Panc1 (cell line): ENCODE results near the gene RAD50. TPM values are rescaled to one million over a fixed set of nuclear protein-coding genes. Genes with fewer than 3 reads are reported as not detected.
A peak's percentile ranks its signal among the peaks of the same experiment; 100 is the strongest.

ENCODE experiments used
- ATAC-seq: fragments of 200-7000 bp; cut with Tn5 transposase; 2 replicates; pipeline ENCODE4 v1.9.1; 2020; ENCODE audit warnings: mild to moderate bottlenecking, moderate library complexity
- BruUV-seq: library from RNA; stranded (reverse); fragments of 400-500 nt; replicated peaks from 2 replicates; lab custom pipeline; 2021; lab: Mats Ljungman, UMichigan
- CTCF ChIA-PET: fragments of 300-600 bp; sonication (Branson Sonifier 250); formaldehyde crosslinking; loops from one replicate; lab custom pipeline; 2022; ENCODE audit warnings: antibody characterized with exemption; lab: Charles Lee
- POLR2A ChIA-PET: fragments of 300-600 bp; sonication (Branson Sonifier 250); formaldehyde crosslinking; loops from one replicate; lab custom pipeline; 2022; ENCODE audit warnings: antibody characterized with exemption; lab: Charles Lee
- DNase-seq: peaks from one replicate; pipeline ENCODE4 v3.0.0-alpha.2; 2010; ENCODE audit warnings: low read depth, low spot score
- H3K27ac ChIP-seq: 2 replicates; pipeline ENCODE4 v1.5.1; 2011; ENCODE audit warnings: mild to moderate bottlenecking, low read length, inconsistent platforms
- H3K27me3 ChIP-seq: fragments of 200-500 bp; sonication (Bioruptor generic); 2 replicates; pipeline ENCODE4 v1.6.0; 2014; ENCODE audit warnings: low read length, inconsistent platforms; ENCODE audit not compliant: control insufficient read depth, insufficient read depth
- H3K36me3 ChIP-seq: fragments of 200-500 bp; sonication (Bioruptor generic); 2 replicates; pipeline ENCODE4 v1.5.1; 2014; ENCODE audit warnings: inconsistent platforms, mild to moderate bottlenecking, low read length, moderate library complexity; ENCODE audit not compliant: control insufficient read depth, insufficient read depth
- H3K4me1 ChIP-seq: 2 replicates; pipeline ENCODE4 v1.5.1; 2011; ENCODE audit warnings: inconsistent platforms, mild to moderate bottlenecking, low read length, moderate library complexity; ENCODE audit not compliant: control insufficient read depth, insufficient read depth
- H3K4me3 ChIP-seq, 2 experiments: 2 replicates each; pipeline ENCODE4 v1.5.1; 2011 to 2012; ENCODE audit warnings: low read depth in 2 of 2, low read length in 2 of 2, mild to moderate bottlenecking in 2 of 2, inconsistent platforms in 1 of 2, moderate library complexity in 1 of 2
- H3K9me3 ChIP-seq: fragments of 200-500 bp; sonication (Bioruptor generic); 2 replicates; pipeline ENCODE4 v1.5.1; 2014; ENCODE audit warnings: low read depth, mild to moderate bottlenecking, inconsistent platforms, low read length, moderate library complexity; ENCODE audit not compliant: control insufficient read depth, insufficient read depth
- POLR2AphosphoS5 ChIP-seq: IDR thresholded peaks from 2 replicates; pipeline ENCODE4 v1.6.1; 2012; ENCODE audit warnings: mild to moderate bottlenecking, low read depth, low read length, moderate library complexity
- SIN3A ChIP-seq: IDR thresholded peaks from 2 replicates; pipeline ENCODE4 v1.6.1; 2012; ENCODE audit warnings: low read depth, mild to moderate bottlenecking, low read length, moderate library complexity, borderline replicate concordance; ENCODE audit not compliant: insufficient read depth
- TCF7L2 ChIP-seq: IDR thresholded peaks from 2 replicates; pipeline ENCODE4 v1.6.1; 2011; ENCODE audit warnings: mild to moderate bottlenecking, low read depth, low read length, inconsistent platforms
- in situ Hi-C: cut with HindIII; loops from 2 replicates; pipeline ENCODE4 v1.10.0; 2016; ENCODE audit warnings: low sequenced_read_pairs, low pct_unique_long_range_greater_than_20kb
- intact Hi-C: fragments of 100-400 bp; cut with micrococcal nuclease; formaldehyde crosslinking; loops from one replicate; pipeline ENCODE4 v1.10.0; 2022; ENCODE audit not compliant: unreplicated experiment
- total RNA-seq: library from RNA; stranded (reverse); gene quantifications from one replicate; pipeline ENCODE4 v1.2.1, GENCODE V29; 2021; ENCODE audit not compliant: unreplicated experiment
- TF ChIP-seq, protein P1 (sequence below), 2 experiments: IDR thresholded peaks; 2 replicates each; pipeline ENCODE4 v1.6.1; 2011 to 2012; ENCODE audit warnings: low read depth in 2 of 2, control low read depth in 1 of 2, low read length in 1 of 2, mild to moderate bottlenecking in 1 of 2, moderate library complexity in 1 of 2; ENCODE audit not compliant: insufficient read depth in 1 of 2
- TF ChIP-seq, protein P2 (sequence below): fragments of 450-650 bp; IDR thresholded peaks from 2 replicates; pipeline ENCODE4 v1.5.1; 2017; ENCODE audit warnings: mild to moderate bottlenecking

RAD50 gene
- total RNA-seq, 1 experiment from 2014 or later = 77.6 TPM

DNA sequence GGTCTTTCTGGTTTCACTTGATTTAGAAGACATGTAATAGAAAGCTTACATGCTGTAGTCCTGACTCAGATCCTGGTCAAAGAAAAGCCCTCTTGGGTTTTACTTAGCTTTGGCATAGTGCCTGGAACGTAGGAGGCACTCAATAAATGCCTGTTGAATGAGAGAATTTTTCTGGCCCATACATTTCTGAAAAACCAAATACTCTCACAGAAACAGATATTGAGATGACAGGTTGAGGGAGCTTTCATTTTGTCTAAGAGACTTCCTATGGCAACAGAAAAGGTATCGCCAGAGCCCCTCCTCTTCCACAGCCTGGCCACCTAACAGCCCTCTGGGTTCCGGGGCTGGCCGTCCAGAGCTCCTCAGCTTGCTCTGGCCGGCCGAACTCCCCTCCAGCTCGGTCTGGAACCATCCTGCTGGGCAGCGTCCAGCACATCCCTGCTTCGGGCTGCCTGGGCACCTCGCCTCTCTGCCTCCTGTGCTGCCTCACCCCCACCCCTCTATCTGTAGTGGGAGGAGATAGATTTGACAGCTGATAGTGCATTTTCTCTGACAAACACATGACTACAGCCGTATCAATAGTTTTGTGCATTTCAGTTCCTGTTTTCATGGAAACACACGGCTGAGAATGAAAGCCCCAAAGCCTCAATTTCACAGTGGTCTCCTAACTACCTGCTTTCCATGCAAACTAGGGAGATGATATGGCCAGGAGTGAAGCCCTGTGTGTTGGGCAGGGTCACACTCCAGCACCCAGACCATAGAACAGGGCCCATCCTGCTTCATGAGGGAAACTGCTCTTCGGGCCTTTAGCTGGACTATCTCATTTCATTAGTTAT, 118.1 kb downstream of the RAD50 start:
- POLR2A ChIA-PET = no interaction called here
- Histone ChIP-seq H3K27me3 (no peaks in the 10 kb centered on the region), H3K27ac (0 out of 2 replicates have a peak overlapping the region, but pooled peaks have one; percentile 15), H3K4me1 (peaks cover 22% of the 10 kb centered on the region), H3K9me3 (no peaks in the 10 kb centered on the region), H3K4me3 (peak overlapping the region in 1 of 2 experiments; percentile 25; a peak in 1 of 4 replicates), H3K36me3 (no peaks in the 10 kb centered on the region)
- in situ Hi-C loops = no loop called here
- CTCF ChIA-PET = no interaction called here
- ATAC-seq (peak; percentile 66), DNase-seq (peak; percentile 43)
- TF ChIP-seq POLR2AphosphoS5 (no peak), TCF7L2 (no peak), SIN3A (no peak)
- TF ChIP-seq, protein P1, sequence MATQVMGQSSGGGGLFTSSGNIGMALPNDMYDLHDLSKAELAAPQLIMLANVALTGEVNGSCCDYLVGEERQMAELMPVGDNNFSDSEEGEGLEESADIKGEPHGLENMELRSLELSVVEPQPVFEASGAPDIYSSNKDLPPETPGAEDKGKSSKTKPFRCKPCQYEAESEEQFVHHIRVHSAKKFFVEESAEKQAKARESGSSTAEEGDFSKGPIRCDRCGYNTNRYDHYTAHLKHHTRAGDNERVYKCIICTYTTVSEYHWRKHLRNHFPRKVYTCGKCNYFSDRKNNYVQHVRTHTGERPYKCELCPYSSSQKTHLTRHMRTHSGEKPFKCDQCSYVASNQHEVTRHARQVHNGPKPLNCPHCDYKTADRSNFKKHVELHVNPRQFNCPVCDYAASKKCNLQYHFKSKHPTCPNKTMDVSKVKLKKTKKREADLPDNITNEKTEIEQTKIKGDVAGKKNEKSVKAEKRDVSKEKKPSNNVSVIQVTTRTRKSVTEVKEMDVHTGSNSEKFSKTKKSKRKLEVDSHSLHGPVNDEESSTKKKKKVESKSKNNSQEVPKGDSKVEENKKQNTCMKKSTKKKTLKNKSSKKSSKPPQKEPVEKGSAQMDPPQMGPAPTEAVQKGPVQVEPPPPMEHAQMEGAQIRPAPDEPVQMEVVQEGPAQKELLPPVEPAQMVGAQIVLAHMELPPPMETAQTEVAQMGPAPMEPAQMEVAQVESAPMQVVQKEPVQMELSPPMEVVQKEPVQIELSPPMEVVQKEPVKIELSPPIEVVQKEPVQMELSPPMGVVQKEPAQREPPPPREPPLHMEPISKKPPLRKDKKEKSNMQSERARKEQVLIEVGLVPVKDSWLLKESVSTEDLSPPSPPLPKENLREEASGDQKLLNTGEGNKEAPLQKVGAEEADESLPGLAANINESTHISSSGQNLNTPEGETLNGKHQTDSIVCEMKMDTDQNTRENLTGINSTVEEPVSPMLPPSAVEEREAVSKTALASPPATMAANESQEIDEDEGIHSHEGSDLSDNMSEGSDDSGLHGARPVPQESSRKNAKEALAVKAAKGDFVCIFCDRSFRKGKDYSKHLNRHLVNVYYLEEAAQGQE (IDR thresholded peaks at IDR 0.05; ENCODE audit: insufficient read depth in 1 of 2, low read depth in 2 of 2, low read length in 1 of 2) = no peak
- TF ChIP-seq, protein P2, sequence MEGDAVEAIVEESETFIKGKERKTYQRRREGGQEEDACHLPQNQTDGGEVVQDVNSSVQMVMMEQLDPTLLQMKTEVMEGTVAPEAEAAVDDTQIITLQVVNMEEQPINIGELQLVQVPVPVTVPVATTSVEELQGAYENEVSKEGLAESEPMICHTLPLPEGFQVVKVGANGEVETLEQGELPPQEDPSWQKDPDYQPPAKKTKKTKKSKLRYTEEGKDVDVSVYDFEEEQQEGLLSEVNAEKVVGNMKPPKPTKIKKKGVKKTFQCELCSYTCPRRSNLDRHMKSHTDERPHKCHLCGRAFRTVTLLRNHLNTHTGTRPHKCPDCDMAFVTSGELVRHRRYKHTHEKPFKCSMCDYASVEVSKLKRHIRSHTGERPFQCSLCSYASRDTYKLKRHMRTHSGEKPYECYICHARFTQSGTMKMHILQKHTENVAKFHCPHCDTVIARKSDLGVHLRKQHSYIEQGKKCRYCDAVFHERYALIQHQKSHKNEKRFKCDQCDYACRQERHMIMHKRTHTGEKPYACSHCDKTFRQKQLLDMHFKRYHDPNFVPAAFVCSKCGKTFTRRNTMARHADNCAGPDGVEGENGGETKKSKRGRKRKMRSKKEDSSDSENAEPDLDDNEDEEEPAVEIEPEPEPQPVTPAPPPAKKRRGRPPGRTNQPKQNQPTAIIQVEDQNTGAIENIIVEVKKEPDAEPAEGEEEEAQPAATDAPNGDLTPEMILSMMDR = no peak
- intact Hi-C loops = no loop called here
- BruUV-seq = no TSS peak

DNA sequence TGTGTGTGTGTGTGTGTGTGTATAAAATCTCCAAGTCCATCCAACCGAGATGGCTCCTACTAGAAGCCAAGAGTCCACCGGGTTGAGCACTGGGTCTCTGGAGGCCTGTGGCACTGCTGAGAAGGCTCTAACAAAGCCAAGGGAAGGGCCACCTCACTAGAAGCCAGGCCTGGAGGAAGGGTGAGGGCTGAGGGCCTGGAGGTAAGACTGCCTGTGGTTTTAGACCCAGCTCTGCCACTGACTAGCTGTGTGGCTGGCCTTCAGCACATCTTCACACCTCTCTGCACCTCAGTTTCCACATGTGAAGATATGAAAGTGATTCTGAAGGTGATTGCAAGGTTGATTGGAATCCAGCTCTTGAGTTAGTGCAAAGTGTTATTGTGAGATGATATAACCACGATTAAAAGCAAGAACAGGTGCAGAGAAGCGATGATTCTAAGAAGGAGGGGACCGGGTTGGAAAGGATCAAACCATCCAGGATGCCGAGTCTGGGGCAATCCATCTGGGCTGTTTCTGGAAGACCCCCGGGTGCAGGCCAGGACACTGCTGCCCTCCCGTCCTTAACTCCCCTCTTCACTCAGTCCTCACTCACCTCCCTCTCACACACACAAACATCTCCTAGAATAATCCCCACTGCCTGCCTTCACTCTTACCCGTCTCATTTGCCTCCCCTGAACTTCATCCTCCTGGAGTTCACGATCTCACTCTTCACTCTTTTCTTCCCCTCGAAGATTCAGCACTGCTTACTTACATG, 119.3 kb downstream of the RAD50 start:
- BruUV-seq = no TSS peak
- H3K9me3 ChIP-seq = no peaks in the 10 kb centered on the region
- peaks cover 22% of the 10 kb centered on the region for H3K4me1 ChIP-seq
- ATAC-seq = no peak
- no peak for TF ChIP-seq SIN3A
- no peak for TF ChIP-seq TCF7L2
- TF ChIP-seq, protein P1 (IDR thresholded peaks at IDR 0.05; ENCODE audit: insufficient read depth in 1 of 2, low read depth in 2 of 2, low read length in 1 of 2) = no peak
- TF ChIP-seq POLR2AphosphoS5 = no peak
- no peak for DNase-seq
- in situ Hi-C loops = no loop called here
- H3K27ac ChIP-seq = no peak overlapping the region
- intact Hi-C loops = no loop called here
- ChIA-PET CTCF (no interaction called here), POLR2A (no interaction called here)
- H3K27me3 ChIP-seq = no peaks in the 10 kb centered on the region
- H3K36me3 ChIP-seq = no peaks in the 10 kb centered on the region
- no peak overlapping the region for H3K4me3 ChIP-seq
